OCI-LY7 (cell line): ENCODE data around the gene KCTD5. TPM values are rescaled to one million over a fixed set of nuclear protein-coding genes. Genes with fewer than 3 reads are reported as not detected.

ENCODE experiments used
- BruUV-seq: library from RNA; stranded (reverse); fragments of 400-500 nt; replicated peaks from 2 replicates; lab custom pipeline; 2021; lab: Mats Ljungman, UMichigan
- CTCF ChIA-PET: fragments of 300-600 bp; sonication (Branson Sonifier 250); formaldehyde crosslinking; loops from one replicate; lab custom pipeline; 2022; ENCODE audit warnings: antibody characterized with exemption; ENCODE audit not compliant: unreplicated experiment; lab: Charles Lee
- POLR2A ChIA-PET: fragments of 300-600 bp; sonication (Branson Sonifier 250); formaldehyde crosslinking; loops from one replicate; lab custom pipeline; 2022; ENCODE audit warnings: antibody characterized with exemption; lab: Charles Lee
- DNase-seq: peaks from one replicate; pipeline ENCODE4 v3.0.0-alpha.2; 2015; ENCODE audit warnings: low spot score
- H2AFZ ChIP-seq: fragments of 200-600 bp; sonication (generic), shearing (Covaris generic); 2 replicates; pipeline ENCODE4 v1.6.1; 2014; ENCODE audit warnings: mild to moderate bottlenecking, antibody characterized with exemption, low read length, moderate library complexity
- H3K27ac ChIP-seq: fragments of 200-600 bp; sonication (generic); 2 replicates; pipeline ENCODE4 v1.5.1; 2014; ENCODE audit warnings: mixed run types, low read depth, mild to moderate bottlenecking, moderate library complexity, low read length, inconsistent platforms; ENCODE audit not compliant: poor library complexity, severe bottlenecking
- H3K36me3 ChIP-seq: fragments of 200-600 bp; sonication (generic); 2 replicates; pipeline ENCODE4 v1.6.1; 2014; ENCODE audit warnings: mild to moderate bottlenecking, antibody characterized with exemption, low read length, moderate library complexity, mixed read lengths; ENCODE audit not compliant: insufficient read depth
- H3K4me1 ChIP-seq: fragments of 200-600 bp; sonication (generic); 2 replicates; pipeline ENCODE4 v1.5.1; 2014; ENCODE audit warnings: mild to moderate bottlenecking, low read length; ENCODE audit not compliant: insufficient read depth, poor library complexity, severe bottlenecking
- H3K4me2 ChIP-seq: fragments of 200-600 bp; sonication (generic); 2 replicates; pipeline ENCODE4 v1.6.1; 2014; ENCODE audit warnings: mild to moderate bottlenecking, low read length
- H3K4me3 ChIP-seq: fragments of 200-600 bp; sonication (generic); 2 replicates; pipeline ENCODE4 v1.5.1; 2014; ENCODE audit warnings: mild to moderate bottlenecking, low read depth, low read length; ENCODE audit not compliant: poor library complexity, severe bottlenecking
- H3K79me2 ChIP-seq: fragments of 200-600 bp; sonication (generic); 2 replicates; pipeline ENCODE4 v1.6.1; 2016; ENCODE audit warnings: low read depth, mild to moderate bottlenecking, low read length, moderate library complexity, mixed read lengths; ENCODE audit not compliant: insufficient read depth
- H3K9me2 ChIP-seq: fragments of 200-600 bp; sonication (generic); 2 replicates; pipeline ENCODE4 v1.6.1; 2016; ENCODE audit warnings: mild to moderate bottlenecking, low read length, mixed read lengths; ENCODE audit not compliant: insufficient read depth
- H3K9me3 ChIP-seq: fragments of 200-600 bp; sonication (generic); 2 replicates; pipeline ENCODE4 v1.6.1; 2014; ENCODE audit warnings: mild to moderate bottlenecking, mixed run types, low read length, mixed read lengths
- H4K20me1 ChIP-seq: fragments of 200-600 bp; sonication (generic); 2 replicates; pipeline ENCODE4 v1.6.1; 2014; ENCODE audit warnings: mild to moderate bottlenecking, antibody characterized with exemption, low read length, moderate library complexity, mixed read lengths; ENCODE audit not compliant: insufficient read depth
- EZH2phosphoT487 ChIP-seq: fragments of 200-600 bp; sonication (generic); IDR thresholded peaks from 2 replicates; pipeline ENCODE4 v1.6.1; 2018; ENCODE audit warnings: low read depth, borderline replicate concordance, mild to moderate bottlenecking, mixed run types, antibody characterized with exemption, low read length, moderate library complexity, mixed read lengths
- intact Hi-C: fragments of 100-400 bp; cut with micrococcal nuclease; formaldehyde crosslinking; loops from one replicate; pipeline ENCODE4 v1.10.0; 2022; ENCODE audit not compliant: unreplicated experiment
- total RNA-seq, 2 experiments: library from RNA; depleted of rRNA in 1 of 2; stranded (reverse); fragments of >200 nt in 1 of 2; shearing (Covaris generic) in 1 of 2; gene quantifications; 2 replicates each; pipeline ENCODE4 v1.2.3, GENCODE V29; 2014 to 2022

KCTD5 gene
- total RNA-seq, 2 experiments from 2014 or later, result 25.8 to 34.6 TPM

DNA sequence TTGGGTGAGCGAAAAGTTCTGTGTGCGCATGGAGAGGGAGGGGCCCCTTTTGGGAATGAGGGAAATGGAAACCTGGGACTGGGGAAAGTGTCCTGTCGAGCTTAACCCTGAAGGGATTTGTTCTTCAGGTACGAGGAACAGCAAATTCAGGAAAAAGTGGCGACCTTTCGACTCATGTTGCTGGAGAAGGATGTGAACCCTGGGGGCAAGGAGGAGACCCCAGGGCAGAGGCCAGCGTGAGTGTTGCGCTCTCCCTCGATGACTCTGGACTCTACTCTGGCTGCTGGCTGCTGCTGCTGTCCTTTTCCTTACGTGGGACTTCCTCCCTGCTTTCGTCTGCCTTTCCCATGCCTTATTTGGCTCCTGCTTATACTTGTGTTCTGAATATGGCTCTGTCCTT, 75.0 kb downstream of the KCTD5 start:
- no peak for TF ChIP-seq EZH2phosphoT487
- ChIA-PET CTCF (no interaction called here), POLR2A (no interaction called here)
- Histone ChIP-seq H3K9me2 (no peaks in the 10 kb centered on the region), H3K4me1 (peaks cover 20% of the 10 kb centered on the region), H3K4me2 (no peak overlapping the region), H2AFZ (no peak overlapping the region), H3K9me3 (no peaks in the 10 kb centered on the region), H3K4me3 (no peak overlapping the region), H3K79me2 (peaks cover 93% of the 10 kb centered on the region), H3K36me3 (peaks cover 94% of the 10 kb centered on the region), H4K20me1 (peaks cover 40% of the 10 kb centered on the region), H3K27ac (no peak overlapping the region)
- no peak for DNase-seq
- intact Hi-C loops, result loop anchor here (10.0 kb wide), 1 partner anchor 223 kb away; the partner anchor contains the start of genes CEMP1 and PDPK1
- BruUV-seq, result no TSS peak

Other genes with a start within 250 kb of the KCTD5 start
- gene TEDC2, start 222.4 kb upstream of the KCTD5 start, total RNA-seq (2014; rRNA removed; shearing (Covaris generic)), result 89.3 and 110 TPM in 2 replicates
- 48.0 and 56.0 TPM in 2 replicates for gene TEDC2, start 222.4 kb upstream of the KCTD5 start, total RNA-seq (2022)
- gene NTN3, start 211.2 kb upstream of the KCTD5 start, total RNA-seq (2014; rRNA removed; shearing (Covaris generic)), result 2.3 and 4.8 TPM in 2 replicates
- 1.5 and 1.7 TPM in 2 replicates for gene NTN3, start 211.2 kb upstream of the KCTD5 start, total RNA-seq (2022)
- 19.8 and 23.4 TPM in 2 replicates for gene TBC1D24, start 207.4 kb upstream of the KCTD5 start, total RNA-seq (2014; rRNA removed; shearing (Covaris generic))
- gene TBC1D24, start 207.4 kb upstream of the KCTD5 start, total RNA-seq (2022), result 29.9 and 34.7 TPM in 2 replicates
- gene ATP6V0C, start 168.6 kb upstream of the KCTD5 start, total RNA-seq (2014; rRNA removed; shearing (Covaris generic)), result 15.0 and 16.4 TPM in 2 replicates
- 87.4 and 94.3 TPM in 2 replicates for gene ATP6V0C, start 168.6 kb upstream of the KCTD5 start, total RNA-seq (2022)
- gene AMDHD2, start 162.2 kb upstream of the KCTD5 start, total RNA-seq (2014; rRNA removed; shearing (Covaris generic)), result 48.4 and 51.8 TPM in 2 replicates
- 47.1 and 59.7 TPM in 2 replicates for gene AMDHD2, start 162.2 kb upstream of the KCTD5 start, total RNA-seq (2022)
- gene CEMP1, start 151.1 kb upstream of the KCTD5 start, total RNA-seq (2014; rRNA removed; shearing (Covaris generic)), result 0.25 TPM in 1 of 2 replicates, not detected in the other
- 0.35 and 0.55 TPM in 2 replicates for gene CEMP1, start 151.1 kb upstream of the KCTD5 start, total RNA-seq (2022)
- 11.7 and 14.4 TPM in 2 replicates for gene PDPK1, start 144.5 kb upstream of the KCTD5 start, total RNA-seq (2014; rRNA removed; shearing (Covaris generic))
- 38.3 and 40.6 TPM in 2 replicates for gene PDPK1, start 144.5 kb upstream of the KCTD5 start, total RNA-seq (2022)
- gene PRSS27, start 37.7 kb downstream of the KCTD5 start, total RNA-seq (2014; rRNA removed; shearing (Covaris generic)), result 1.3 and 2.7 TPM in 2 replicates
- 5.7 and 7.7 TPM in 2 replicates for gene PRSS27, start 37.7 kb downstream of the KCTD5 start, total RNA-seq (2022)
- gene SRRM2, start 70.1 kb downstream of the KCTD5 start, total RNA-seq (2014; rRNA removed; shearing (Covaris generic)), result 206 and 208 TPM in 2 replicates
- gene SRRM2, start 70.1 kb downstream of the KCTD5 start, total RNA-seq (2022), result 819 and 825 TPM in 2 replicates
- 282 and 285 TPM in 2 replicates for gene ELOB, start 94.8 kb downstream of the KCTD5 start, total RNA-seq (2014; rRNA removed; shearing (Covaris generic))
- gene ELOB, start 94.8 kb downstream of the KCTD5 start, total RNA-seq (2022), result 204 and 209 TPM in 2 replicates
- gene PRSS33, start 105.0 kb downstream of the KCTD5 start, total RNA-seq (2014; rRNA removed; shearing (Covaris generic)), result not detected in 2 replicates
- not detected in 2 replicates for gene PRSS33, start 105.0 kb downstream of the KCTD5 start, total RNA-seq (2022)
- not detected in 2 replicates for gene PRSS41, start 115.9 kb downstream of the KCTD5 start, total RNA-seq (2014; rRNA removed; shearing (Covaris generic))
- gene PRSS41, start 115.9 kb downstream of the KCTD5 start, total RNA-seq (2022), result not detected in 2 replicates
- gene PRSS21, start 134.7 kb downstream of the KCTD5 start, total RNA-seq (2014; rRNA removed; shearing (Covaris generic)), result 44.5 and 68.7 TPM in 2 replicates
- 69.6 and 75.1 TPM in 2 replicates for gene PRSS21, start 134.7 kb downstream of the KCTD5 start, total RNA-seq (2022)
- gene ZG16B, start 147.8 kb downstream of the KCTD5 start, total RNA-seq (2014; rRNA removed; shearing (Covaris generic)), result 1.2 and 4.0 TPM in 2 replicates
- 2.5 and 2.6 TPM in 2 replicates for gene ZG16B, start 147.8 kb downstream of the KCTD5 start, total RNA-seq (2022)
- not detected in 2 replicates for gene PRSS22, start 175.6 kb downstream of the KCTD5 start, total RNA-seq (2014; rRNA removed; shearing (Covaris generic))
- not detected in 2 replicates for gene PRSS22, start 175.6 kb downstream of the KCTD5 start, total RNA-seq (2022)
- gene FLYWCH2, start 200.7 kb downstream of the KCTD5 start, total RNA-seq (2014; rRNA removed; shearing (Covaris generic)), result 38.7 and 44.9 TPM in 2 replicates
- gene FLYWCH2, start 200.7 kb downstream of the KCTD5 start, total RNA-seq (2022), result 22.3 and 23.9 TPM in 2 replicates
- gene FLYWCH1, start 229.4 kb downstream of the KCTD5 start, total RNA-seq (2014; rRNA removed; shearing (Covaris generic)), result 25.3 and 26.1 TPM in 2 replicates
- gene FLYWCH1, start 229.4 kb downstream of the KCTD5 start, total RNA-seq (2022), result 61.9 and 63.9 TPM in 2 replicates